Naive thymus-derived CD4-positive, alpha-beta T cell (primary cell): ENCODE results near the gene VAMP8. TPM values are rescaled to one million over a fixed set of nuclear protein-coding genes. Genes with fewer than 3 reads are reported as not detected.
A peak's percentile ranks its signal among the peaks of the same experiment; 100 is the strongest.
"Not testable (repeated sequence)": the region's sequence is repeated elsewhere in the genome, so short reads cannot be mapped to it uniquely, and the experiment has no call there.

Source experiments
- ATAC-seq: fragments of 150-1000 bp; cut with Tn5 transposase; 2 replicates; pipeline ENCODE4 v1.10.0; 2021; ENCODE audit warnings: mild to moderate bottlenecking, moderate library complexity
- CTCF ChIA-PET: fragments of 350-600 bp; sonication (Branson Sonifier 250); formaldehyde crosslinking; loops from one replicate; lab custom pipeline; 2021; ENCODE audit warnings: antibody characterized with exemption; lab: Charles Lee
- POLR2A ChIA-PET: fragments of 350-600 bp; sonication (Branson Sonifier 250); formaldehyde crosslinking; loops from one replicate; lab custom pipeline; 2021; ENCODE audit warnings: antibody characterized with exemption, inconsistent platforms; lab: Charles Lee
- DNase-seq, 9 donors: peaks; one replicate each; pipeline versions ENCODE4 v3.0.0 to v3.0.0-alpha.2; 2020 to 2022; ENCODE audit warnings: mixed read lengths in 1 of 9
- H3K27ac ChIP-seq: one replicate; pipeline ENCODE4 v1.7.0; 2013; ENCODE audit warnings: mild to moderate bottlenecking, low read depth, low read length, moderate library complexity
- H3K27me3 ChIP-seq, 2 donors: one replicate each; pipeline ENCODE4 v1.7.0; 2013; ENCODE audit warnings: low read length in 2 of 2, mild to moderate bottlenecking in 2 of 2, moderate library complexity in 2 of 2; ENCODE audit not compliant: control insufficient read depth in 2 of 2, insufficient read depth in 2 of 2
- H3K36me3 ChIP-seq, 3 experiments: 1 replicate in 2 of 3; 2 replicates in 1 of 3; pipeline ENCODE4 v1.7.0; 2013; ENCODE audit warnings: low read length in 3 of 3, mild to moderate bottlenecking in 3 of 3, moderate library complexity in 1 of 3; ENCODE audit not compliant: insufficient read depth in 3 of 3, control insufficient read depth in 2 of 3
- H3K4me1 ChIP-seq, 2 donors: one replicate each; pipeline ENCODE4 v1.7.0; 2013; ENCODE audit warnings: low read length in 2 of 2, mild to moderate bottlenecking in 2 of 2, moderate library complexity in 1 of 2; ENCODE audit not compliant: control insufficient read depth in 2 of 2, insufficient read depth in 2 of 2
- H3K4me3 ChIP-seq: 2 replicates; pipeline ENCODE4 v1.7.0; 2013; ENCODE audit warnings: mild to moderate bottlenecking, low read length
- H3K9me3 ChIP-seq, 3 experiments: 1 replicate in 2 of 3; 2 replicates in 1 of 3; pipeline ENCODE4 v1.7.0; 2013; ENCODE audit warnings: low read length in 3 of 3; ENCODE audit not compliant: control insufficient read depth in 2 of 3
- H3K27ac Mint-ChIP-seq, 9 donors: one replicate each; pipeline ENCODE4 v1.8.0; 2020 to 2022; ENCODE audit warnings: mixed read lengths in 9 of 9, mild to moderate bottlenecking in 8 of 9, moderate library complexity in 5 of 9, inconsistent platforms in 2 of 9
- H3K27me3 Mint-ChIP-seq, 5 donors: one replicate each; pipeline ENCODE4 v1.8.0; 2021 to 2022; ENCODE audit warnings: mixed read lengths in 5 of 5, mild to moderate bottlenecking in 1 of 5
- H3K36me3 Mint-ChIP-seq, 5 donors: one replicate each; pipeline ENCODE4 v1.8.0; 2020 to 2022; ENCODE audit warnings: mixed read lengths in 5 of 5, mild to moderate bottlenecking in 3 of 5, inconsistent platforms in 1 of 5
- H3K4me1 Mint-ChIP-seq, 7 donors: one replicate each; pipeline ENCODE4 v1.8.0; 2020 to 2022; ENCODE audit warnings: mixed read lengths in 7 of 7, mild to moderate bottlenecking in 3 of 7, inconsistent platforms in 1 of 7
- H3K4me3 Mint-ChIP-seq, 10 donors: one replicate each; pipeline ENCODE4 v1.8.0; 2020 to 2022; ENCODE audit warnings: mild to moderate bottlenecking in 10 of 10, mixed read lengths in 10 of 10, moderate library complexity in 6 of 10, inconsistent platforms in 2 of 10
- H3K9me3 Mint-ChIP-seq, 11 donors: one replicate each; pipeline ENCODE4 v1.8.0; 2020 to 2022; ENCODE audit warnings: mixed read lengths in 11 of 11, mild to moderate bottlenecking in 4 of 11, inconsistent platforms in 1 of 11, moderate library complexity in 1 of 11
- intact Hi-C, 2 donors: fragments of 100-400 bp; cut with micrococcal nuclease; formaldehyde crosslinking; loops; one replicate each; pipeline ENCODE4 v1.15.1; 2023
- polyA plus RNA-seq, 2 donors: library from polyadenylated mRNA; unstranded; fragments of 300-500 nt; fragmentation: Illumina TruSeq; gene quantifications; one replicate each; pipeline ENCODE4 v1.2.3, GENCODE V29; 2021
- total RNA-seq, 6 experiments: library from RNA in 5 of 6; stranded (reverse) in 5 of 6; gene quantifications; 1 replicate in 5 of 6; 2 replicates in 1 of 6; pipeline ENCODE4 v1.2.3 and lab custom pipeline; 2021 to 2026

VAMP8 gene
- total and polyA plus RNA-seq, 7 experiments from 2014 or later = 55.1 to 347 (median 120) TPM

GRCh38 chr2:85602476-85603234 is 25.3 kb downstream of the VAMP8 start, which contains the start of gene TMEM150A:
Gene TMEM150A, minus strand, starts transcription at chr2:85602698. Its CDS starts 750 bp downstream, at chr2:85601948.
- POLR2A ChIA-PET = interaction anchor here (0.6 to 4.2 kb wide), 13 partner anchors 7 to 598 kb away, joined by 3 to 35 read pairs (median 6); partner anchors contain the start of genes C2orf68, GGCX, MAT2A and RNF181
- peak; percentile 68 to 91 (median 78) for DNase-seq
- peaks cover 7 to 9% of the 10 kb centered on the region in 2 donors for H3K4me1 ChIP-seq
- H3K9me3 Mint-ChIP-seq = no peaks in the 10 kb centered on the region
- intact Hi-C loops = loop anchor here (1.0 to 5.0 kb wide), 12 partner anchors 7 to 840 kb away; partner anchors contain the start of genes MAT2A (in 2 of the 2), VAMP5 (in 2 of the 2), C2orf68 (in 1 of the 2) and GGCX (in 1 of the 2)
- no peaks in the 10 kb centered on the region for H3K9me3 ChIP-seq
- H3K27ac ChIP-seq = peak within 1 kb of the TSS; percentile 81
- peaks cover 0 to 2% (median 0%) of the 10 kb centered on the region in 5 donors for H3K27me3 Mint-ChIP-seq
- peak within 1 kb of the TSS; percentile 99 for H3K4me3 ChIP-seq
- H3K4me1 Mint-ChIP-seq = peaks cover 16 to 45% (median 37%) of the 10 kb centered on the region in 7 donors
- CTCF ChIA-PET = no interaction called here
- peak; percentile 97 for ATAC-seq
- H3K4me3 Mint-ChIP-seq = peak within 1 kb of the TSS; percentile 89 to 98 (median 91)
- peaks cover 0 to 32% (median 0%) of the 10 kb centered on the region in 3 experiments for H3K36me3 ChIP-seq
- H3K27ac Mint-ChIP-seq = peak within 1 kb of the TSS; percentile 42 to 96 (median 82)
- H3K36me3 Mint-ChIP-seq = peaks cover 0 to 2% (median 0%) of the 10 kb centered on the region in 5 donors
- no peaks in the 10 kb centered on the region for H3K27me3 ChIP-seq

DNA sequence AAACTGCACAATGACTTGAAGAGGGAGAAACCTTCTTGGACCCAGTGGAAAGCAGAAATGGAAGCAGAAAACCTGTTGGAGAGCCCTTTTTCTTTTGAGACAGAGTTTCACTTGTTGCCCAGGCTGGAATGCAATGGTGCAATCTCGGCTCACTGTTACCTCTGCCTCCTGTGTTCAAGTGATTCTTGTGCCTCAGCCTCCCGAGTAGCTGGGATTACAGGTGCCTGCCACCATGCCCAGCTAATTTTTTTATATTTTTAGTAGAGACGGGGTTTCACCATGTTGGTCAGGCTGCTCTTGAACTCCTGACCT is 26.7 kb downstream of the VAMP8 start:
- H3K9me3 ChIP-seq, H3K4me3 ChIP-seq, H3K9me3 Mint-ChIP-seq, H3K4me1 ChIP-seq, H3K27me3 Mint-ChIP-seq, ATAC-seq, DNase-seq, H3K27me3 ChIP-seq: not testable (repeated sequence)
- Mint-ChIP-seq H3K27ac (peak overlapping the region in 4 of 9 donors; percentile 43 to 85 (median 72)), H3K36me3 (peaks cover 0 to 14% (median 4%) of the 10 kb centered on the region in 5 donors), H3K4me3 (peak overlapping the region in 9 of 10 donors; percentile 8 to 98 (median 90)), H3K4me1 (peaks cover 19 to 58% (median 50%) of the 10 kb centered on the region in 7 donors)
- intact Hi-C loops = loop anchor here in 1 of 2 donors (5.0 kb wide), 1 partner anchor 838 kb away; the partner anchor contains the start of gene KDM3A
- POLR2A ChIA-PET = interaction anchor here (0.7 to 4.2 kb wide), 7 partner anchors 8 to 502 kb away, joined by 3 to 35 read pairs (median 12); partner anchors contain the start of genes C2orf68, MAT2A, POLR1A and PTCD3
- peaks cover 0 to 35% (median 5%) of the 10 kb centered on the region in 3 experiments for H3K36me3 ChIP-seq
- H3K27ac ChIP-seq = peak overlapping the region; percentile 0
- CTCF ChIA-PET = interaction anchor here (1.1 to 1.4 kb wide), 2 partner anchors 34 to 47 kb away, joined by 3 read pairs; no protein-coding TSS in a partner anchor

DNA sequence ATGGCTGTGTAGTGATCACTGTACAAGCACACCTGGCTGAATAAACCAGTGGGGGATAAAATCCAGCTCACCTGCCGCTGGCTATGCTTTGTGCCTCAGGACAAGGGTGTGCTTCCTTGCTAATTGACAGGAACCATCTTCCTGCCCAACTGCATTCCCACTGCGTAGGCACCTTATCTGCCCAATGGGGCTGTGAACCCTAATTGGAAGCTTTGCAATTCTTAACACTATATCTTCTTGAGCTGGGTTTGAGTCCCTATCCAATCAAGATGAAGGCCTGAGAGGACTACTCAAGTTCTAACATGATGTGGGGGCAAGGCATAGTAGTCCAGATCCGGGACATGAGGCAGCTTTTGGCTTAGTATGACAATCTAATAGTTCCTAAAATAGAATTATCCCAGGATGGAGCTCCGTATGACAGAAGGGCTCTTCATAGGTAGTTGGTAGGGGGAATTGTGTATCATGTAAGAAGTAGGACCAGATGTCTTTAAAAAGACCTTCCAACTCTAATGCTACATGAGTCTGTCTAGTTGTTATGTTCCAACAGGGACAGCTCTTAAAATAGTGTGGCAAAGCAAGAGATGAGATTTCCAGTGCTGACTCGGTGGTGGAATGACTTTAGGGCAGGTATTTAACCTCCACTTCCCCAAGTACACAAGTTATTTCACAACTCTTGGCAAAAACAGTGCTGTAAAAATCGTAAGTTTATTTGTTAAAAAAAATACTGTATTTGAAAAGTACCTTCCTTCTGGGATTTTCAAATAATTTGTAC is 27.4 kb downstream of the VAMP8 start:
- peaks cover 7 to 9% of the 10 kb centered on the region in 2 donors for H3K4me1 ChIP-seq
- H3K27ac Mint-ChIP-seq = peak overlapping the region in 6 of 9 donors; percentile 7 to 70 (median 43)
- H3K4me3 Mint-ChIP-seq = peak overlapping the region in 6 of 10 donors; percentile 9 to 94 (median 29)
- peaks cover 0 to 2% (median 0%) of the 10 kb centered on the region in 5 donors for H3K27me3 Mint-ChIP-seq
- no peaks in the 10 kb centered on the region for H3K9me3 Mint-ChIP-seq
- intact Hi-C loops = loop anchor here in 1 of 2 donors (5.0 kb wide), 1 partner anchor 838 kb away; the partner anchor contains the start of gene KDM3A
- ChIA-PET CTCF (interaction anchor here (1.0 to 1.4 kb wide), 3 partner anchors 33 to 48 kb away, joined by 3 read pairs; no protein-coding TSS in a partner anchor), POLR2A (interaction anchor here (0.6 to 4.2 kb wide), 9 partner anchors 8 to 501 kb away, joined by 3 to 35 read pairs (median 4); partner anchors contain the start of genes C2orf68, POLR1A, PTCD3 and RNF181)
- ATAC-seq = no peak
- H3K36me3 Mint-ChIP-seq = peaks cover 0 to 15% (median 4%) of the 10 kb centered on the region in 5 donors
- DNase-seq = no peak
- no peaks in the 10 kb centered on the region for H3K27me3 ChIP-seq
- peaks cover 0 to 35% (median 5%) of the 10 kb centered on the region in 3 experiments for H3K36me3 ChIP-seq
- H3K27ac ChIP-seq = peak overlapping the region; percentile 31
- H3K4me1 Mint-ChIP-seq = peaks cover 20 to 63% (median 55%) of the 10 kb centered on the region in 7 donors
- no peak overlapping the region for H3K4me3 ChIP-seq
- H3K9me3 ChIP-seq = no peaks in the 10 kb centered on the region

DNA sequence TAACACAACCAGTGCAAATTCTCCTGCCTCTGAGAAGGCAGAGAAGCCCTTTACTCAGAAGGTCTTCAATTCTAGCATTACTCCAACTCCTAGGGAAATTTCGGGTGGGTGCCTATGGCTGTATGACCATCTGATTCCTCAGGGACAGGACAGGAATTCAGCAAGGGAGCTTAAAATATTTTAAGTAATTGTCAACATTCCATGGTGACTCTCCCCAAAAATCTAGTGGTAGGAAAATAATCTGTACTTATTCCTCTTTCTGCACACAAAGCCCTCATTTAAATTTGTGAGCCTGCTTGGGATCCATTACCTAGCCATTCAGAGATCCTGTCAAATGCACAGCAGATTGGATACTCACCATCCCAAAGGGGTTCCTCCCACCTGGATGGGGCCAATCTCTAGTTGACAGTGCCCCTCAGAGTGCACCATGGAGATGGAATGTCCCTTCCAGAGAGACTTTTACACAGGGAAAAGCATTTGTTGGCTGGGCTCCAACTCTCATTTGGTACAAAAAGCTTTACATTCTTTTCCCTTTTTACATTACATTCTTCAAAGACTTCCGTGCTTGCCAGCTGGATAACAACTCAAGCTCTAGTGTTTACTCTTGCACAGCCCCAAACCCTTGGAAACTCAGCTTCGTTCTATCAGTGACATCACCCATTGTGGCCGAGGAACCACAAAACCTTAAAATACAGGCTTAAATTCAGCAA is 28.2 kb downstream of the VAMP8 start:
- ChIA-PET POLR2A (interaction anchor here (1.0 to 4.2 kb wide), 7 partner anchors 10 to 45 kb away, joined by 3 to 35 read pairs (median 5); partner anchors contain the start of genes GGCX, RNF181, USP39 and VAMP5), CTCF (interaction anchor here (1.0 to 1.4 kb wide), 3 partner anchors 11 to 34 kb away, joined by 3 read pairs; partner anchors contain the start of gene USP39)
- Histone ChIP-seq H3K4me1 (peaks cover 7 to 14% of the 10 kb centered on the region in 2 donors), H3K27ac (no peak overlapping the region), H3K4me3 (no peak overlapping the region), H3K9me3 (no peaks in the 10 kb centered on the region), H3K36me3 (peaks cover 0 to 35% (median 5%) of the 10 kb centered on the region in 3 experiments), H3K27me3 (no peaks in the 10 kb centered on the region)
- Mint-ChIP-seq H3K4me3 (peak overlapping the region in 3 of 10 donors; percentile 8 to 94 (median 38)), H3K36me3 (peaks cover 0 to 19% (median 4%) of the 10 kb centered on the region in 5 donors), H3K9me3 (no peaks in the 10 kb centered on the region), H3K4me1 (peaks cover 26 to 72% (median 62%) of the 10 kb centered on the region in 7 donors), H3K27ac (peak overlapping the region in 4 of 9 donors; percentile 7 to 54 (median 24)), H3K27me3 (peaks cover 0 to 2% (median 0%) of the 10 kb centered on the region in 5 donors)
- no peak for ATAC-seq
- intact Hi-C loops = no loop called here
- no peak for DNase-seq

- Histone ChIP-seq H3K9me3 (no peaks in the 10 kb centered on the region), H3K27me3 (no peaks in the 10 kb centered on the region), H3K4me1 (peaks cover 10 to 17% of the 10 kb centered on the region in 2 donors), H3K36me3 (peaks cover 0 to 35% (median 5%) of the 10 kb centered on the region in 3 experiments), H3K4me3 (no peak overlapping the region), H3K27ac (no peak overlapping the region)
- no peak for ATAC-seq
- Mint-ChIP-seq H3K27ac (peak overlapping the region in 4 of 9 donors; percentile 7 to 54 (median 34)), H3K4me3 (peak overlapping the region in 2 of 10 donors; percentile 8 to 38), H3K9me3 (no peaks in the 10 kb centered on the region), H3K27me3 (peaks cover 0 to 2% (median 0%) of the 10 kb centered on the region in 5 donors), H3K4me1 (peaks cover 27 to 72% (median 62%) of the 10 kb centered on the region in 7 donors), H3K36me3 (peaks cover 0 to 19% (median 4%) of the 10 kb centered on the region in 5 donors)
- intact Hi-C loops = no loop called here
- ChIA-PET POLR2A (interaction anchor here (0.6 to 4.2 kb wide), 4 partner anchors 11 to 202 kb away, joined by 3 to 35 read pairs (median 6); partner anchors contain the start of genes GGCX, RNF181 and VAMP8), CTCF (interaction anchor here (1.1 kb wide), 1 partner anchor 10 kb away, joined by 3 read pairs; the partner anchor contains the start of gene USP39)
- no peak for DNase-seq
Measured at GRCh38 chr2:85606116-85606455, 28.7 kb downstream of the VAMP8 start.
